Raji (cell line): ENCODE measurements around the gene CARMIL1.

Source experiments
- POLR2A ChIP-seq: IDR thresholded peaks from 2 replicates; pipeline ENCODE4 v1.6.1; 2011; ENCODE audit warnings: low read depth, low read length, control low read depth; ENCODE audit not compliant: insufficient read depth

The CARMIL1 gene

GRCh38 chr6:25494469-25494868 is 215.3 kb downstream of the CARMIL1 start:
- TF ChIP-seq POLR2A = no peak

GRCh38 chr6:25497383-25498040 is 218.3 kb downstream of the CARMIL1 start:
- no peak for TF ChIP-seq POLR2A

GRCh38 chr6:25498505-25498904 is 219.3 kb downstream of the CARMIL1 start:
- no peak for TF ChIP-seq POLR2A

- TF ChIP-seq POLR2A = no peak
Observed at GRCh38 chr6:25499615-25500235, 220.6 kb downstream of the CARMIL1 start.

GRCh38 chr6:25503686-25504085 is 224.5 kb downstream of the CARMIL1 start:
- TF ChIP-seq POLR2A = no peak

- no peak for TF ChIP-seq POLR2A
Observed at GRCh38 chr6:25504661-25505060, 225.5 kb downstream of the CARMIL1 start.

GRCh38 chr6:25506020-25506419 is 226.8 kb downstream of the CARMIL1 start:
- no peak for TF ChIP-seq POLR2A

GRCh38 chr6:25508051-25508450 is 228.9 kb downstream of the CARMIL1 start:
- TF ChIP-seq POLR2A = no peak

- no peak for TF ChIP-seq POLR2A
Observed at GRCh38 chr6:25511376-25511775, 232.2 kb downstream of the CARMIL1 start.

- no peak for TF ChIP-seq POLR2A
Observed at GRCh38 chr6:25512560-25512959, 233.4 kb downstream of the CARMIL1 start.

GRCh38 chr6:25519856-25520255 is 240.7 kb downstream of the CARMIL1 start:
- no peak for TF ChIP-seq POLR2A

GRCh38 chr6:25524542-25524941 is 245.4 kb downstream of the CARMIL1 start:
- TF ChIP-seq POLR2A = no peak

- no peak for TF ChIP-seq POLR2A
Observed at GRCh38 chr6:25525078-25525477, 245.9 kb downstream of the CARMIL1 start.

- no peak for TF ChIP-seq POLR2A
Observed at GRCh38 chr6:25534942-25535631, 255.9 kb downstream of the CARMIL1 start.

- TF ChIP-seq POLR2A = no peak
Observed at GRCh38 chr6:25535632-25536225, 256.6 kb downstream of the CARMIL1 start.

GRCh38 chr6:25536781-25537180 is 257.6 kb downstream of the CARMIL1 start:
- no peak for TF ChIP-seq POLR2A

GRCh38 chr6:25537349-25538018 is 258.3 kb downstream of the CARMIL1 start:
- TF ChIP-seq POLR2A = no peak
